HepG2 (cell line): ENCODE data around the gene CCL16.

Source experiments
- CREM ChIP-seq, 2 experiments: sonication (generic) in 1 of 2; formaldehyde crosslinking in 1 of 2; IDR thresholded peaks; 2 replicates each; pipeline versions ENCODE4 v1.4.0 to v1.6.1; 2016 to 2020; ENCODE audit warnings: antibody characterized with exemption in 1 of 2, mild to moderate bottlenecking in 1 of 2, missing genetic modification reagents in 1 of 2
- JUNB ChIP-seq: sonication (generic); formaldehyde crosslinking; IDR thresholded peaks from 2 replicates; pipeline ENCODE4 v1.8.0; 2022; ENCODE audit warnings: missing genetic modification reagents, mild to moderate bottlenecking, borderline replicate concordance
- MYC ChIP-seq: sonication (generic); formaldehyde crosslinking; IDR thresholded peaks from 2 replicates; pipeline ENCODE4 v1.9.0; 2021; ENCODE audit warnings: missing genetic modification reagents, borderline replicate concordance
- PHF8 ChIP-seq: sonication (generic); formaldehyde crosslinking; IDR thresholded peaks from 2 replicates; pipeline ENCODE4 v1.5.0; 2020; ENCODE audit warnings: missing genetic modification reagents
- SMYD3 ChIP-seq: sonication (generic); formaldehyde crosslinking; IDR thresholded peaks from 2 replicates; pipeline ENCODE4 v1.8.1; 2023; ENCODE audit warnings: mild to moderate bottlenecking, missing genetic modification reagents
- ZNF30 ChIP-seq: sonication (generic); formaldehyde crosslinking; IDR thresholded peaks from 2 replicates; pipeline ENCODE4 v1.5.0; 2020; ENCODE audit warnings: mild to moderate bottlenecking, missing genetic modification reagents
- ZNF431 ChIP-seq: sonication (generic); formaldehyde crosslinking; IDR thresholded peaks from 2 replicates; pipeline ENCODE4 v1.9.0; 2022; ENCODE audit warnings: missing genetic modification reagents, low read depth, mild to moderate bottlenecking, borderline replicate concordance
- TF ChIP-seq, protein P1 (sequence below): sonication (generic); formaldehyde crosslinking; IDR thresholded peaks from 2 replicates; pipeline ENCODE4 v1.5.0; 2020; ENCODE audit warnings: mild to moderate bottlenecking, missing genetic modification reagents, moderate library complexity
- TF ChIP-seq, protein P2 (sequence below): sonication (generic); formaldehyde crosslinking; IDR thresholded peaks from 2 replicates; pipeline ENCODE4 v1.4.0; 2020; ENCODE audit warnings: missing genetic modification reagents
- TF ChIP-seq, protein P3 (sequence below): sonication (generic); formaldehyde crosslinking; IDR thresholded peaks from 2 replicates; pipeline ENCODE4 v1.8.1; 2023; ENCODE audit warnings: mild to moderate bottlenecking, missing genetic modification reagents

DNA sequence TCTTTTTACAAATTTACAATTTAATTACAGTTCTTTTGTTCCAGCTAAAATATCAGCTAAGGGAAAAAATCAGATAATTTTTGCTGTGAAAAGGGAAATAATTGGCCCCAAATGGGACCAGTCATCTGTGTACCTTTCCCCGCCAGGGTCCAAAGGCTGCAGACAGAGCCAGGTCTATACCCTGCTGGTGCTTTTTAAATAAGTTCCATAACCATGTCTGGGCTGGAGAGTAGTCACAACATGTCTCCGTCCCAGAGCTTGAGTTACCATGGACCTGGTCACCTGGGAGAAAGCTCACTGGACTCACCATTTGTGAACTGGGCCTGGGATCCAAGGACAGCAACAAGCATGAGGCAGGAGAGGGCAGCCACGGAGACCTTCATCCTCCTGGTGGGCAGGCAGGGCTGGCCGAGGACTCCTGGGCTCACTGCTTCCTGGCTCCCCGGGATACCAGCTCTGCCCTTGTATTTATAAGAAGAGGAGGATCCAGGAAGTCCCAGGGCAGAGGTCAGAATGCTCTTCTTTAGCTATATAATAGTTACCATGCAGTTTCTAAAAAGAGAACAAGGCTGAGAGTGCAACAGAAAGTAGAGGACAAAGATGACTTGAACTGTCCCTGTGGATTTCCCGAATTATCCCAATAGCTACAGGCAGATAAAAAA, 19.9 kb upstream of the CCL16 start, which contains the start of gene CCL15:
- no peak for TF ChIP-seq JUNB
- TF ChIP-seq, protein P1, sequence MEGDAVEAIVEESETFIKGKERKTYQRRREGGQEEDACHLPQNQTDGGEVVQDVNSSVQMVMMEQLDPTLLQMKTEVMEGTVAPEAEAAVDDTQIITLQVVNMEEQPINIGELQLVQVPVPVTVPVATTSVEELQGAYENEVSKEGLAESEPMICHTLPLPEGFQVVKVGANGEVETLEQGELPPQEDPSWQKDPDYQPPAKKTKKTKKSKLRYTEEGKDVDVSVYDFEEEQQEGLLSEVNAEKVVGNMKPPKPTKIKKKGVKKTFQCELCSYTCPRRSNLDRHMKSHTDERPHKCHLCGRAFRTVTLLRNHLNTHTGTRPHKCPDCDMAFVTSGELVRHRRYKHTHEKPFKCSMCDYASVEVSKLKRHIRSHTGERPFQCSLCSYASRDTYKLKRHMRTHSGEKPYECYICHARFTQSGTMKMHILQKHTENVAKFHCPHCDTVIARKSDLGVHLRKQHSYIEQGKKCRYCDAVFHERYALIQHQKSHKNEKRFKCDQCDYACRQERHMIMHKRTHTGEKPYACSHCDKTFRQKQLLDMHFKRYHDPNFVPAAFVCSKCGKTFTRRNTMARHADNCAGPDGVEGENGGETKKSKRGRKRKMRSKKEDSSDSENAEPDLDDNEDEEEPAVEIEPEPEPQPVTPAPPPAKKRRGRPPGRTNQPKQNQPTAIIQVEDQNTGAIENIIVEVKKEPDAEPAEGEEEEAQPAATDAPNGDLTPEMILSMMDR (CRISPR knock-in tag) = no peak; the same call in 1 of the 2 replicates
- TF ChIP-seq, protein P2, sequence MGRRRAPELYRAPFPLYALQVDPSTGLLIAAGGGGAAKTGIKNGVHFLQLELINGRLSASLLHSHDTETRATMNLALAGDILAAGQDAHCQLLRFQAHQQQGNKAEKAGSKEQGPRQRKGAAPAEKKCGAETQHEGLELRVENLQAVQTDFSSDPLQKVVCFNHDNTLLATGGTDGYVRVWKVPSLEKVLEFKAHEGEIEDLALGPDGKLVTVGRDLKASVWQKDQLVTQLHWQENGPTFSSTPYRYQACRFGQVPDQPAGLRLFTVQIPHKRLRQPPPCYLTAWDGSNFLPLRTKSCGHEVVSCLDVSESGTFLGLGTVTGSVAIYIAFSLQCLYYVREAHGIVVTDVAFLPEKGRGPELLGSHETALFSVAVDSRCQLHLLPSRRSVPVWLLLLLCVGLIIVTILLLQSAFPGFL (CRISPR knock-in tag) = no peak
- no peak for TF ChIP-seq PHF8 (CRISPR knock-in tag)
- TF ChIP-seq SMYD3 (CRISPR knock-in tag) = no peak
- TF ChIP-seq ZNF431 (CRISPR knock-in tag) = no peak
- TF ChIP-seq, protein P3, sequence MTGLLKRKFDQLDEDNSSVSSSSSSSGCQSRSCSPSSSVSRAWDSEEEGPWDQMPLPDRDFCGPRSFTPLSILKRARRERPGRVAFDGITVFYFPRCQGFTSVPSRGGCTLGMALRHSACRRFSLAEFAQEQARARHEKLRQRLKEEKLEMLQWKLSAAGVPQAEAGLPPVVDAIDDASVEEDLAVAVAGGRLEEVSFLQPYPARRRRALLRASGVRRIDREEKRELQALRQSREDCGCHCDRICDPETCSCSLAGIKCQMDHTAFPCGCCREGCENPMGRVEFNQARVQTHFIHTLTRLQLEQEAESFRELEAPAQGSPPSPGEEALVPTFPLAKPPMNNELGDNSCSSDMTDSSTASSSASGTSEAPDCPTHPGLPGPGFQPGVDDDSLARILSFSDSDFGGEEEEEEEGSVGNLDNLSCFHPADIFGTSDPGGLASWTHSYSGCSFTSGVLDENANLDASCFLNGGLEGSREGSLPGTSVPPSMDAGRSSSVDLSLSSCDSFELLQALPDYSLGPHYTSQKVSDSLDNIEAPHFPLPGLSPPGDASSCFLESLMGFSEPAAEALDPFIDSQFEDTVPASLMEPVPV (CRISPR knock-in tag) = no peak
- TF ChIP-seq CREM (IDR thresholded peaks at IDR 0.05) = peak; percentile 32; the same call in 1 of the 2 replicates
- TF ChIP-seq CREM (CRISPR knock-in tag; IDR thresholded peaks at IDR 0.05) = no peak
- TF ChIP-seq MYC = no peak
- TF ChIP-seq ZNF30 (CRISPR knock-in tag) = no peak
